NCI-H446 treated with DMSO at 0.1 percent for 48 hours (cell line): ENCODE data around the gene GRIA2.
A peak's percentile ranks its signal among the peaks of the same experiment; 100 is the strongest.
"Not testable (repeated sequence)": the region's sequence is repeated elsewhere in the genome, so short reads cannot be mapped to it uniquely, and the experiment has no call there.

Experiments
- DNase-seq: peaks from one replicate; lab custom pipeline; 2025; lab: John Stamatoyannopoulos, UW

Gene GRIA2

DNA sequence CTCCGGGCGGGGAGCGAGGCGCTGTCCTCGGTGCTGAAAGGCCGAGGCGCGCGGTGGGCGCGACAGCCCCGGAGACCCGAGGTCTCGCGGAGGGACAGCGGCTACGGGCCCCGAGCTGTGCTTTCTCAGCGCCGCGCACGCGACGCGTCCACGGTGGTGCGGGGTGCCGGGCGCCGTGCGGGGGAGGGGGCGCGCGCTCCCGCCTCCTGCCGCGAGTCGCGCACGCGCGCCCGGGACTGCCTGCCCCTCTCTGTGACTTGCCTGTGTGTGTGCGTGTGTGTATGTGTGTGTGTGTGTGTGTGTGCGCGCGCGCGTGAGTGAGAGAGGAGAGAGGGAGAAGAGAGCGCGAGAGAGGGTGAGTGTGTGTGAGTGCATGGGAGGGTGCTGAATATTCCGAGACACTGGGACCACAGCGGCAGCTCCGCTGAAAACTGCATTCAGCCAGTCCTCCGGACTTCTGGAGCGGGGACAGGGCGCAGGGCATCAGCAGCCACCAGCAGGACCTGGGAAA, at the start of gene GRIA2:
GRIA2 (plus strand) TSS at position 358 of the 511 bp plus-strand sequence. CDS start 315 bp downstream, outside the sequence.
- peak; percentile 76 for DNase-seq

DNA sequence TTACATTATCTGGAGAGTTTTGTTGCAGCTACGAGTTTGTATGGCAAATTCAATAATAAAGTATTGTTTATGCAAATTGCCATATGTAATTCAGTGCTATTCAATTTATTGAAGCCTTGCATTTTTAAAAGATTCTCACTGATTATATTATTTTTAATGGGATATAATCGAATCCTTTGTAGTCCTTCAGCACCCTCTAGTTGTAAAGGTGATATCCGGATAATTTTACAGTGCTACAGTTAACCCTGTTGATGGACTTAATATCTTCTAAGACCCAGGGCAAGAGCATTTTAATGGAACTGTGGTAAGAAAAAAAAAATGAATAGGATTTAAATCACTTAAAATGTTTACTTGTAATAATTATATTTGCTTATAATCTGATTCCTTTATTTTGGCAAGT, 48.5 kb upstream of the GRIA2 start:
- peak; percentile 9 for DNase-seq

DNA sequence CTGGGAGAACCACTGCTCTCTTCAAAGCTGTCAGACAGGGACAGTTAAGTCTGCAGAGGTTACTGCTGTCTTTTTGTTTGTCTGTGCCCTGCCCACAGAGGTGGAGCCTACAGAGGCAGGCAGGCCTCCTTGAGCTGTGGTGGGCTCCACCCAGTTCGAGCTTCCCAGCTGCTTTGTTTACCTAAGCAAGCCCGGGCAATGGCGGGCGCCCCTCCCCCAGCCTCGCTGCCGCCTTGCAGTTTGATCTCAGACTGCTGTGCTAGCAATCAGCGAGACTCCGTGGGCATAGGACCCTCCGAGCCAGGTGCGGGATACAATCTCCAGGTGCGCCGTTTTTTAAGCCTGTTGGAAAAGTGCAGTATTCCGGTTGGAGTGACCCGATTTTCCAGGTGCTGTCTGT, 40.3 kb upstream of the GRIA2 start:
- not testable (repeated sequence) for DNase-seq

DNA sequence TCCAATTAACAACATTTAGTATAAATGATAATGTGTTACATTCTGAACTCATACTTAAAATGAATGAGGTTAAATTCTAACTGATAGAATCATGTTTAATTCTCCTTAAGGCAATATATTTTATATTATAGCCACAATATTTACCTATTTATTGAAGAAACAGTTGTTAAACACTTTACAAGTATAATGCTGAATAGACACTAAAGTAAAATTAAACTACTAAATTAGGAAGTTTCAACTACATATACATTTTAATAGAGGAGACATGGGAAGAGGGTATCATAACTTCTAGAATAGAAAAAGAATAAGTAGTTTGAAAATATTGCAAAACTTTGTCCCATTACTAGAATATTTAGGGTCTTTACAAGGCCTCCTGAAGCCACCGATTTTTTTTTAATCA, 36.2 kb upstream of the GRIA2 start:
- no peak for DNase-seq

DNA sequence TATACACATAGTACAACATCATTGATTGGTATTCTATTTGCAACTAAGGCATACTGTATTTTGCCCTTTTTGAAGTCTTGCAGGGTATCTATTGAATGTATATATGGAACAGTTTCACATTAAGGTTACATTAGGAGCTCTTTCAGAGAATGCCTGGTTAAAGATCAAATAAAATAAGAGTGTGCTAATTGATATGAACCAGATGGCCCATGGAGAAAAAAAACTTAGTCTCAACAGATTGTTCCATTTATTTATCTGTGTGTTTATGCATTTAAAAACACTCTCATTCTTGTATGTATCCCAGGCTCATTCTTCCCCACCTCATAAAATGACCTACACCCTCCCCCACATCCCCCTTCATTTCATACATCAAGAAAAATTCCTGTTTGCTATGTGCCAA, 35.2 kb upstream of the GRIA2 start:
- no peak for DNase-seq

DNA sequence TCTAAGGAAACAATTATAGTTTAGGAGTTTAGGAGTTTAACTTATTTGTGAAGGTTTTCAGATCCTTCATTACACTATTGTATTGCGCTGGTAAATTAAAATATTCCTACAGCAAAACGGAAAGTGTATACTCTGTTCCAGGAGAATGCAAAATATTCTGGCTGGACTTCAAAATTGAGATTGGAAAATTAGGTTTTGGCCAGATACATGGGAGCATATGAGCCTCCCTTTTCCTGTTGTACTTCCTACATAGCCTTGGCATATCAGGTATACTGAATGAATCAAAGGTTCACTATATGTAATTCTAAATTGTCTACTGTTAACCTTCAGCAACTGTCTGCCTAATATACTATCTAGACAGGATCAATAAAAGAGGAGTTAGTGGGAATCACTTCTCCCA, 25.2 kb upstream of the GRIA2 start:
- DNase-seq = no peak

DNA sequence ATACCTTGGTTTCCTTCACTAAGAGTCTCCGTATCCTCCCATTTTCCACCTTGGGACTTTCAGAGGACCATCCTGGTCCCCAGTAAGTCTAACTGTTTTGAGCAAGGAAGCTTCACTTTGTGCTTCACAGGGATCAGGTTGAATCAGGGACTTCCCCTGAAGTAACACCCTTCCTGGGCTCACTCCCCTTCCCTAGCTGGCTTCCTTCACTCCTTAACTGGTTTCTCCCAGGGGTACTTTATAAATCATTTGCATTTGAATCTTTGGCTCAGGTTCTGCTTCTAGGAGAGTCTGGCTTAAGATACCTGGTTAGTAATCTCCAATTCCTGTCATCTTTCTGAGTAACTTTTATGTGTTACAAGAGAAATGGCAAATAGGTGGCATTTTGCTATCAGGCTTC, 24.5 kb upstream of the GRIA2 start:
- DNase-seq = no peak

DNA sequence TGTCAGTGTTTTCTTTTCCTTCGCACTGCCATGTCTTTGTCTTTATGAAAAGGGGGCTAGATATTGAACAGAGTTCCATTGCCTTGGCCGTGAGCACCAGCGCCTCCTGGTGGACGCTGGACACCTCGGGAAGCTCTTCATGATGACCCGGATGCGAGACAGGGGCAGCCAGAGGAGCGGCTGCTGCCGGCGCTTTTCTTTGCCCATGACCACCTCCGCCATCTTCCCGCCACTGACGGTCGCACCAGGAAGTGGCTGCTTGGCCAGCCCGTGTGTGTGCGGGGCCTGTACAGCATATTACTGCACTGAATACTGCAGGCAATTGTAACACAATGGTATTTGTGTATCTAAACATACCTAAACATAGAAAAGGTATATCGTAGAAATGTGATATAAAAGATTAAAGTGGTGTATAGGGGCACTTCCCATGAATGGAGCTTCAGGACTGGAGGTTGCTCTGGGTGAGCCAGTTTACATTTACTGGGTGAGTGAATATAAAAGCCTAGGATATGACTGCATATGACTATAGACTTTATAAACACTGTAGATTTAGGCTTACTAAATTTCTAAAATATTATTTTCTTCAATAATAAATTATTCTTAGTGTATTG, 15.8 kb upstream of the GRIA2 start:
- no peak for DNase-seq

DNA sequence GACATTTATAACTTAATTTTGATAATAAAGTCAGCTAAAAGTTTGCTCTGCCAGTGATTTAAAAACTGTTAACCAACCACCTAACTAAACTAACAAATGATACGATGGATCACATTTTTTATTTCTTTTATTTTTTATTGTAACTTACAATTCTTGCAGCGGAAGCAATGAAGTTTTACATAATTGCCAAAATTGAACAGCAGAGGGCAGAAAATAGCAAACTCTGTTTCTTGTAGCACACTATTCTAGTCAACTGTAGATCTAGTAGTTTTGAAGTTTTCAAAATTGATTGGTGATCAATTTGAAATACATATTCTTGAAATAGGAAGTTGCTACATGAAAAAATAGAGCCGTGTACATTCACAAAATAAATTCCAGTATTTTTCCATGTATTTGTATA, 2.8 kb upstream of the GRIA2 start:
- peak; percentile 22 for DNase-seq

DNA sequence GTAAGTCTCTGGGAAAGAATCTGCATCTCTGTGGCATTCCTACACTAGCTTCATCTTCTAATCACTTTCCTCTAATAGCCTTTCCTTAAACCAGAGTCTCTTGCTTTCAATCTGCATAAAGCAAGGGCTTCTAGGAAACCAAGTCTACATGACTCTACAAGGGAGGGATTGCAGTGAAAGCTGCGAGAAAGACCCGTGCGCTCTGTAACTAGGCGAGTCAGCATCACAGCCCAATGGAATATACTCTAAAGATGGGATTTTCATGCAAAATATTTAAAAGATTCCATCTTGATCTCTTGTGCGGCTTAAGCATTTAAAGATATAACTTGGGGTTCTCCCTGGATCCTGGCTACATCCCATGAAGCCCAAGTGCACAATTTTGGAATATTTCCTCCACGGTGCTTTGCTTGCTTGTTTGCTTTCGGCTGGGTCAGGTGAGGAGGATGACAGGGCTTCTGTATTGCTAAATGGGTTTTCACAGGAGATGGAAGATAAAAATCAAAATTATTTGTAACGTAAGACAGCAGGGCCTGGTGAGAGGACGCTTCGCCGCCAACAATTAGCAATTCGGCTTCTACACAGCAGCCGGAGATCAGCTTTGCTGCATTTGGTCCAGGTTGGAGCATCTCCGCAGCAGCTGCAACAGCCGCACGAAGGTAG, 687 bp upstream of the GRIA2 start:
- no peak for DNase-seq

DNA sequence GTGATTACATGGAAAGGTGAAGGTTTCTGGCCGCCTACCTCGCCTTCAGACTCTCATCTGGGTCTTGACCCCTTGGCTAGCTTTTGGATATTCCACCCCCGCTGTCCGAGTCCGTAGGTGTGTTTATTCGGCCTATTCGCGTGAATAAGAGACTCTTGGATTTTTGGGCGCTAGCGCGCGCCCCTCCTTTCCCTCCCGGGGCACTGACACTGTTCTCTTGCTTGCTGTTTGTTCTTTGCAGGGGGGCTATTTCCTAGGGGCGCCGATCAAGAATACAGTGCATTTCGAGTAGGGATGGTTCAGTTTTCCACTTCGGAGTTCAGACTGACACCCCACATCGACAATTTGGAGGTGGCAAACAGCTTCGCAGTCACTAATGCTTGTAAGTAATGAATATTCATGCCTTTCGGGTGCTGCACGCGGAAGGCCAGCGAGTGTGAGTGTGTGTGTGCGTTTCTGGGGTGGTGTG, 932 bp downstream of the GRIA2 start:
- DNase-seq = no peak

DNA sequence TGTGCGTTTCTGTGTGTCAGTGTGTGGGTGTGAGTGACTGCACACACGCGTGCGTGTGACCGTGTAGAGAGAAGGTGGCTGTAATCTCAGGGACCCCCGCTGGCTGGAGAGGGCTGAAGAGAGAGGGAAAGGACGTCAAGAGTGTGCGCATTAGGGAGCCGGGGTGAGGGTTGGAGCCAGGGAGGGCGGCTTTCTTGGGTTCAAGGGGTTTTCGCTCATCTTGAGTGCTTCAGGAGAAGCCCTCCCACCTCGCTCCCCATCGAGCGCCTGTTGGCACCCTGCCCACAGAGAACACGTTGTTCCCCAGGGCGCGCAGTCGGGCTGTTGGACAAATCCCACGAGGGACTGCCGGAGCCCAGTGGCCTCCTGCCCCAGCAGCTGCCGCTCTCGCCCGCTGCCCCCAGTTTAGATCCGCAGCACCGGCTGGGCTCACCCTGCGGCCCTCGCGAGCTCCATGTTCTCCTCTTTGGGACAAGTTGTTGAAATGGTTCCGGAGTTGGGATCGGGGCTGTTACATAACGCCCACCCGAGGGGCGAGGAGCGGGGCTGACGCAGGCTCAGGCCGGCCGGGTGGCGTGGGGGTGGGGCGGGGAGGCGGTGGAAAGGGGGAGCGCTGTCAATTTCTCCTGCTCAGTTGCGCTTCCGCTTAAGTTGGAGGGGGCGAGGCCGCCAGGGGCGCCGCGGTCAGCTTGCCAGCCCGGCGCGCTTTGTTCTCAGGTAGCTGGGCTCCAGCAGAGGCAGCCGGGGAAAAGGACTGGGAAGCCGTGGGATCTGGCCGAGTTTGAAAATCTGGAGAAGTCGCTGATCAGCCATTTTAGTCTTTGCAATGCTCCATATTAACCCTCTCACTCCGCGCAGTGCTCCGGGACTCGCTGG, 1.6 kb downstream of the GRIA2 start:
- DNase-seq = peak; percentile 67

DNA sequence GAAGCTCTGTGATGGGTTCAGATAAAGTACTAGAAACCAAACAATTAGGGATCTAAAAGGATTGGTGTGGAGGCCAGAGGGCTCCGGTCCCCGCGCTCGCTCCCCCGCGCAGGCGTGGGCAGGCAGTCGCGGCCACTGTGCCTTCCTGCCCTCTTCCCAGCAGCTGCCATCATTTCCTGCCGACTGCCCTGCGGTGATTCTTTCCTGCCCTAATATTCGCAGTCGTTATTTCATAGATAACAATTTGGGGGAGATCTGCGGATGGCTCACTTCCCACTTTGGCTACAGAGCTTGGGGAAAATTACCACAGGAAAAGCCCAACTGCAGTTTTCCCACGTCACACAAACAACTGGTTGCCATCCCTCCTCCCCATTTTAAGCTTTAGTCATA, 2.2 kb downstream of the GRIA2 start:
- no peak for DNase-seq

DNA sequence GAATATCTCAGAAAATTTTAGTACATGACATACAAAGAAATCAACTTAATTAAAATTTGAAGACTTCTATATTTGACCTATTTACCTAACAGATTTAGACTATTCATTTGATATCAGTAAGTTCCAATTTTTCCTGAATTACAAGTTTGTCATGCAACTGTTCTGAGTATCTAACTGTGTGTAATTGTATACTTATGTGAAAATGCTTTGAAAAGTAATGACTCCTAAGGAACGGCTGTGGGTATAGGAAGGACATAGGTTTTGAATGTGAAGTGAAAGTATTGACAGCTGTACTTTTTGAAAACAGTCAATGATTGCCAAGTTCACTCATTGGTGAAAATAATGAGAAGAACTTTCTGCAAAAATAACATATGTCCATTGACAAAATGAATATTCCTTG, 2.9 kb downstream of the GRIA2 start:
- DNase-seq = peak; percentile 50

DNA sequence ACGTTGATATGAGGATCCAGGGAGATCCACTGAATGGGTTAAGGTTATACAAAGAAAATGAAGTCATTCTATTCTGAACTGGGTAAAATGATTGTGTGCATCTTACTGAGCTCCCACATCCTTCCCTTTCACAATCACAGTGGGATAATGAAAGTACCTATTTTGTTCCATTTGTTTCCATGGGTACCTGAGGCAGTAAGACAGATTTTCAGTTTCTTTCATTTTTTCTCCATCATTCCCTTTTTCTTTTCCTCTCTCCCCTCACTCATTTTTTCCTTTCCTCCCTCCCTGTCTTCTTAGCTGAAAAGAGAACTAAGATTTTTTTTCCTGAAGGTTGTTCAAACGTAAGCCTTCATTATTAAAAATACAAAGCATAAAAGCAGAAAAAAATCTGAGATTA, 4.6 kb downstream of the GRIA2 start:
- no peak for DNase-seq

DNA sequence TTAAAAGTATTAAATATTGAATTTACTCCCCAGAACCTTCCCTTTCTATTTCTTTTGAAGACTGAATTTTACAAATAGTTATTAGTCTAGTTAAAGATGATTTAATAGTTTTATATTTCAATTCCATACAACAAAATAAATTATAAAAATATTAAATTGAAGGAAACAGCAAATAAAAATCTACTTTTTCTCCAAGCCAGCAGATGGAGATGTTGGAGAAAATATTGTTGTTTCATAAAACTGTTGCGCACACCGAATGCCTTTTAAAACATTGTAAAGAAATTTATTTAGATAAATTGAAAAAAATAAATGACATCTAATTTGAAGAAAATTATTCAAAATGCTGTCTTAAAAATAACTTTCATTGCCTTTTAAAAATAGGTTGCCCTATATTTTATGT, 5.5 kb downstream of the GRIA2 start:
- DNase-seq = no peak

DNA sequence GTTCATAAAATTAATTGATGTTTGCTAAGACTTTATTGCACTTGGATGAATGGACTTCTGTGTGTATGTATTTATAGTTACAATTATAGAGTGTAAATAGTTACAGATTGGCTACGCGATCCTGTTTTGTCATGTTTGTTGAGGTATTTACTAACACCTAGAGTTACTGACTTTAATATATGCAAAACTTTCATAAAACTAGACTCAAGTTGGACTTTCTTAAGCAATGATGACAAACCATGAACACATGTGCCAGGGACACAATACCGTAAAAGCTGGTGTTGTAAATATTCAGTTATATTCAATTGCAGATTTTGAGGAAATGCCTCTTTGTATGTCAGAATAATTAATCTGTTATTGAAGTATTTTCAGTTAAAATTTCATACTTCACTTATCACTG, 6.1 kb downstream of the GRIA2 start:
- DNase-seq = no peak

DNA sequence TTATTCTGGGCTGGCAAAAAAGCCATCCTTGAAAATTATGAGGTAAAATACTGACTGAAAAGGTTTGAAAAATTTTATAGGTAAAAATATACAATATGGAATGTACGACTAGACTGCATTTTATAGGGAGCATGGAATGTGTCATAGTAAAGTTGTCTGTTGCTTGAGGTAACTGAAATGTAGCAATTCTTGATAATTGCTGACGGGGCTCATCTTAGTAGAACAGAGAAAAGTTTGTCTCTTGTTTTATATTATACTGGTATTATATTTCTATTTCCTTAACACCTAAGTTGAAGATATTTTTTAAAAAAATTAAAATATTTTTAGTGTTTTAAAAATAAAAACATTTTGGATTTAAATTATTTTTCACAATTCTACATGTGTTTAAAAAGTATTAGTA, 11.0 kb downstream of the GRIA2 start:
- DNase-seq = no peak

DNA sequence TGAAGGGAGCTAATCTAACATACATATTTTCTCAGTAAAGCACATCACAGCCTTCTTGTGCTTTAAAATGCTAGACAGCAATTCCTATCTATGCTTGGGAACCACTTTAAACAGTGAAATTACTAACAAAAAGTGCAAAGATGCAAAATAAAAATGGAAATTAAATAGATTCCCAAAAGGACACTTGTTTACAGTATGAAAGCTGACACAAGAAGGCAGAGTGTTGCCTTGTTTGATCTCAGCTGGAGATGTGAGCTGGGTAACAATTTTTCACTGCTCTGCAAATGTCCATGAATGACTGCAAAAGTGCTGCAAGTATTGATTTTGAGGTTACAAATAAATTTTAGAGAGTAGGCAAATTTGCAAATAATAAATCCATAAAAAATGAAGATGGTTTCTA, 22.3 kb downstream of the GRIA2 start:
- no peak for DNase-seq

DNA sequence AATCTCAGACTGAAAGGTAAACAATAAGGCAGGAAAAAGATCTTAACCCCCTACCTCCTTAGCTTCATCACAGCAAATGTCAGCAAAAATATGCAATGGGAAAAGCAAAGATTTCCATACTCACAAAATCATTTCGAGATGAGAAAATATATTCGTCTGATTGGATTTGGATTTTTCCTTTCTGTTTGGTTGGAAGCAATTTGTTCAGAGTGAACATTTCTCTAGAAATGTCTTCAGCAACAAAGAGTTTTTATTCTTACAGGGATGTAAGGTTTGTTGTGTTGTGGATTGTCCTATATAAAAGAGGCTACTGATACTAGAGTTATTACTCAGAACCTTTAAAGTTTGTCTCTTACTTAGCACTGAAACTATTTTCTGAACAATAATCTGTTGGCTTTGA, 23.8 kb downstream of the GRIA2 start:
- DNase-seq = no peak

DNA sequence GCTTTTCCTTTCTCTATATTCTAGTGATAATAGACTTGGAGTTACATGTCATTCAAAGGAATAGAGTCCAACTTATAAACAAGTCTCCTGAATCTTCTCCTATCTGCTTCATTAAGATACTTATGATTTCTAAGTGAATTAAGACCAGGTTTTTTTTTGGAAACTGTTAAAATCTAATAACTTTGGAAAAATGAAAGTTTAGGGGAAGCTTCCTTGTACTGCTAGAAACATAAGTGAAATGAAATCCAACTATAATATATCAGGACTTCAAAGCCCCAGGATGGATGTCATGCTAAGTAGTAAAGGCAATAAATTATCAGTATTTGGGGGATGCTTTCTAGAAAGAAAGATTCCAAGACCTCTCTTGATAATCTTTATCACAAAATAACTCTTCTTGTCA, 24.8 kb downstream of the GRIA2 start:
- DNase-seq = no peak

DNA sequence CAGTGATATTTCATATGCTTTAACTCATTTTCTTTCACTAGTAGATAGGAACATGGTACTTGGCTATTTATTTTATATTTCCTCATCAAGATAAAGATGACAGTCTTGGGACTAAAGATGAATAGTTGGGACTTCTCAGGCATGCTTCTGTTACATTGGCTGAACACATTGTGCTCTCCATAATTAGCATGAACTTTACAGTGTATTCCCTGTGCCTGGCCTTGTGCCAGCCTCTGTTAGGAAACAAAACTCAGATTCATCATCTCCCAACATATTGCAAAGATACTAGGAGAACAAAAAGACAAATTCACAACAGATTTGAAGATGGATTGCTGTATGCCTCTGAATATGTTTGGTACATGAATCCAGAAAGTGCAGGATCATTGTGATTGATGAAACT, 26.4 kb downstream of the GRIA2 start:
- DNase-seq = peak; percentile 18

DNA sequence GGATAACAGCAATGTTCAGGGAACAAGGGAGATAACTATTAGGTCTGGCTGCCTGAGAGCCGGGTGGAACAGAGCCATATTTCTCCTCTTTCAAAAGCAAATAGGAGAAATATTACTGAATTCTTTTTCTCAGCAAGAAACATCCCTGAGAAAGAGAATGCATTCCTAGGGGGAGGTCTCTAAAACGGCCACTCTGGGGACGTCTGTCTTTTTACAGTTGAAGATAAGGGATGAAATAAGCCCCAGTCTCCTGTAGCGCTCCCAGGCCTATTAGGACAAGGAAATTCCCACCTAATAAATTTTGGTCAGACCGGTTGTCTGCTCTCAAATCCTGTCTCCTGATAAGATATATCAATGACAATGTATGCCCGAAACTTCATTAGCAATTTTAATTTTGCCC, 37.6 kb downstream of the GRIA2 start:
- DNase-seq = not testable (repeated sequence)
